GM23248 (cell line): Measurements from ENCODE around the gene FOXD4L1. TPM values are rescaled to one million over a fixed set of nuclear protein-coding genes. Genes with fewer than 3 reads are reported as not detected.
"Not testable (repeated sequence)": the region's sequence is repeated elsewhere in the genome, so short reads cannot be mapped to it uniquely, and the experiment has no call there.

Experiments used
- DNase-seq: peaks from one replicate; pipeline ENCODE4 v3.0.0-alpha.2; 2015
- H2AFZ ChIP-seq: fragments of 200-600 bp; sonication (generic); 2 replicates; pipeline ENCODE4 v1.6.1; 2016; ENCODE audit warnings: antibody characterized with exemption
- H3F3A ChIP-seq: fragments of 200-600 bp; sonication (generic); 2 replicates; pipeline ENCODE4 v1.6.1; 2016; ENCODE audit warnings: mild to moderate bottlenecking, antibody characterized with exemption, mixed run types; ENCODE audit not compliant: insufficient read depth
- H3K27ac ChIP-seq: fragments of 200-600 bp; sonication (generic); 2 replicates; pipeline ENCODE4 v1.5.1; 2016; ENCODE audit warnings: mild to moderate bottlenecking
- H3K27me3 ChIP-seq: fragments of 200-600 bp; sonication (generic); replicated peaks from 2 replicates; pipeline ENCODE4 v1.6.1; 2016; ENCODE audit warnings: mild to moderate bottlenecking; ENCODE audit not compliant: insufficient read depth
- H3K36me3 ChIP-seq: fragments of 200-600 bp; sonication (generic); 2 replicates; pipeline ENCODE4 v1.6.1; 2016; ENCODE audit warnings: low read depth, mild to moderate bottlenecking
- H3K4me1 ChIP-seq: fragments of 200-600 bp; sonication (generic); 2 replicates; pipeline ENCODE4 v1.6.1; 2016; ENCODE audit warnings: mild to moderate bottlenecking; ENCODE audit not compliant: insufficient read depth
- H3K4me2 ChIP-seq: fragments of 200-600 bp; sonication (generic); one replicate; pipeline ENCODE4 v1.6.1; 2016; ENCODE audit warnings: mild to moderate bottlenecking; ENCODE audit not compliant: unreplicated experiment
- H3K4me3 ChIP-seq: fragments of 200-600 bp; sonication (generic); 2 replicates; pipeline ENCODE4 v1.5.1; 2016; ENCODE audit warnings: mild to moderate bottlenecking
- H3K79me2 ChIP-seq: fragments of 200-600 bp; sonication (generic); 2 replicates; pipeline ENCODE4 v1.6.1; 2016; ENCODE audit warnings: mild to moderate bottlenecking; ENCODE audit not compliant: insufficient read depth
- H3K9ac ChIP-seq: fragments of 200-600 bp; sonication (generic); 2 replicates; pipeline ENCODE4 v1.6.1; 2016; ENCODE audit warnings: mild to moderate bottlenecking
- H3K9me2 ChIP-seq: fragments of 200-600 bp; sonication (generic); 2 replicates; pipeline ENCODE4 v1.6.1; 2016; ENCODE audit warnings: mixed run types, mild to moderate bottlenecking, moderate library complexity; ENCODE audit not compliant: insufficient read depth
- H3K9me3 ChIP-seq: fragments of 200-600 bp; sonication (generic); one replicate; pipeline ENCODE4 v1.6.1; 2017; ENCODE audit warnings: low read depth
- H4K20me1 ChIP-seq: fragments of 200-600 bp; sonication (generic); 2 replicates; pipeline ENCODE4 v1.6.0; 2016; ENCODE audit not compliant: insufficient read depth
- WGBS, 2 experiments: methylation state at CpG; one replicate each; pipeline ENCODE4 v1.1.6; 2015 to 2017; ENCODE audit warnings: low lambda C conversion rate in 2 of 2, low coverage in 1 of 2; ENCODE audit errors: missing lambda C conversion rate in 2 of 2; 5-methylcytosine and 5-hydroxymethylcytosine counted together
- in situ Hi-C: fragments of 300-500 bp; cut with MboI; formaldehyde crosslinking; loops from 2 replicates; pipeline ENCODE4 v1.15.0; 2020
- polyA plus RNA-seq: library from polyadenylated mRNA; unstranded; fragments of >200 nt; fragmentation: Nextera tagmentation; extraction: Ambion mirVana; gene quantifications from 2 replicates; pipeline ENCODE4 v1.2.1, GENCODE V29; 2016
- total RNA-seq: library from RNA; depleted of rRNA; stranded (reverse); fragments of >200 nt; shearing (Covaris generic); gene quantifications from 2 replicates; pipeline ENCODE4 v1.2.3, GENCODE V29; 2014; rRNA removed

The FOXD4L1 gene
- total RNA-seq = not detected in 2 replicates
- not detected in 2 replicates for polyA plus RNA-seq

- H3K4me2 ChIP-seq, DNase-seq, in situ Hi-C loops, H3K36me3 ChIP-seq, H3K4me3 ChIP-seq, H3F3A ChIP-seq, H3K4me1 ChIP-seq, H3K27ac ChIP-seq, H3K9me3 ChIP-seq, H2AFZ ChIP-seq, H3K79me2 ChIP-seq, H3K9me2 ChIP-seq, H3K27me3 ChIP-seq, H3K9ac ChIP-seq, H4K20me1 ChIP-seq: not testable (repeated sequence)
- WGBS, 2 experiments = 94 to 100% methylated on average over 3 to 4 of the region's 4 CpGs
Observed at GRCh38 chr2:113498365-113498764, at the start of gene FOXD4L1. FOXD4L1 (plus strand) TSS chr2:113498665; CDS start chr2:113499257, 592 bp downstream.

DNA sequence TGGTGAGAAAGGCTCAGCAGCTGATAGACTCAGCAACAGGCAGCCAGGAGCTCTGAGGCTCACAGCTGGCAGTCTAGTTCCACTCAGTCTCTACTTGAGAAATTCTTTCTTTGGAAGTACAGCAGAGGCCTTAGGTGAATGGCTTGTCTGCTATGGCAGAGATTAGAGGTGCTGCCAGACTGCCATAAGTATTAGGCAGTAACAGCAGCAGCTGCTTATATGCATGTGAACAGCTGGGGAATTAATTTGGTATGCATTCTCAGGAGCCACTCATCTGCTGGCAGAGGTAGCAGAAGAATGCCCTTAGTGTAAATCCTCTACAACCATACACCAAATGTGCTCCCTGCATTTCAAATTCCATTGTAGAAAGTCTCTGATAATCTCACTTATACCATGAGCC, 32.7 kb upstream of the FOXD4L1 start:
- H3K4me3 ChIP-seq, in situ Hi-C loops, DNase-seq, H3K36me3 ChIP-seq, H3K4me1 ChIP-seq, H3K9me2 ChIP-seq, H3K79me2 ChIP-seq, H3K9me3 ChIP-seq, H3K27me3 ChIP-seq, H3K4me2 ChIP-seq, H3K9ac ChIP-seq, H4K20me1 ChIP-seq, H3K27ac ChIP-seq, H3F3A ChIP-seq, H2AFZ ChIP-seq: not testable (repeated sequence)

- H3K9ac ChIP-seq, H4K20me1 ChIP-seq, H3K36me3 ChIP-seq, H3K4me1 ChIP-seq, H3K4me3 ChIP-seq, H3K9me2 ChIP-seq, H3K27ac ChIP-seq, H3K4me2 ChIP-seq, H3K27me3 ChIP-seq, in situ Hi-C loops, H3F3A ChIP-seq, H2AFZ ChIP-seq, H3K9me3 ChIP-seq, DNase-seq, H3K79me2 ChIP-seq: not testable (repeated sequence)
- 91 to 96% methylated on average over 15 to 23 of the region's 24 CpGs for WGBS, 2 experiments
Observed at GRCh38 chr2:113476688-113477368, 21.6 kb upstream of the FOXD4L1 start.

DNA sequence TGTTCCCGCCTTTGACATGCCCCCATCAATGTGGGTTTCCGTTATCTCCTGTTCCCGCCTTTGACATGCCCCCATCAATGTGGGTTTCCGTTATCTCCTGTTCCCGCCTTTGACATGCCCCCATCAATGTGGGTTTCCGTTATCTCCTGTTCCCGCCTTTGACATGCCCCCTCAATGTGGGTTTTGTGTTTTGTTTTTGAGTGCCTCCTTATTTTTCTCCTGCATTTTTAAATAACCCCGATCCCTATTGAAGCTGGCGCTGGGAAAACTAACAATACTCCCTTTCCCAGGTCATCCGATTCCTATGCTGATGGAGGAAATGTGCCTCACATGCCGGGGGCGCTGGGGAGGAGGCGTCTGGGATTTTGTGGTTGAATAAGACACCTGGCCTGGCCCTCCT, 1.9 kb upstream of the FOXD4L1 start:
- DNase-seq, in situ Hi-C loops, H3K36me3 ChIP-seq, H3K4me3 ChIP-seq, H3K4me1 ChIP-seq, H3K9ac ChIP-seq, H3K9me2 ChIP-seq, H2AFZ ChIP-seq, H3K27ac ChIP-seq, H3K4me2 ChIP-seq, H3K9me3 ChIP-seq, H4K20me1 ChIP-seq, H3K27me3 ChIP-seq, H3K79me2 ChIP-seq, H3F3A ChIP-seq: not testable (repeated sequence)
- WGBS, 2 experiments = 95 to 100% methylated on average over 2 to 13 of the region's 13 CpGs

- H3K4me3 ChIP-seq, in situ Hi-C loops, H3K9me3 ChIP-seq, H3K9me2 ChIP-seq, H3K4me1 ChIP-seq, H3F3A ChIP-seq, H3K79me2 ChIP-seq, H3K36me3 ChIP-seq, H3K27me3 ChIP-seq, DNase-seq, H3K27ac ChIP-seq, H3K4me2 ChIP-seq, H2AFZ ChIP-seq, H4K20me1 ChIP-seq, H3K9ac ChIP-seq: not testable (repeated sequence)
- WGBS, 2 experiments = 22 to 35% methylated on average over 22 to 25 of the region's 62 CpGs
Observed at GRCh38 chr2:113499019-113499885, 787 bp downstream of the FOXD4L1 start.

GRCh38 chr2:113499886-113500722, 1.6 kb downstream of the FOXD4L1 start:
- H4K20me1 ChIP-seq, DNase-seq, H3K4me2 ChIP-seq, H3K9ac ChIP-seq, H3K9me3 ChIP-seq, H3K36me3 ChIP-seq, H3F3A ChIP-seq, H3K4me3 ChIP-seq, H2AFZ ChIP-seq, H3K27ac ChIP-seq, H3K4me1 ChIP-seq, in situ Hi-C loops, H3K9me2 ChIP-seq, H3K79me2 ChIP-seq: not testable (repeated sequence)
- peaks cover 11% of the 10 kb centered on the region for H3K27me3 ChIP-seq
- 33 to 39% methylated on average over 19 of the region's 56 CpGs for WGBS, 2 experiments

GRCh38 chr2:113500723-113501038, 2.2 kb downstream of the FOXD4L1 start:
- DNase-seq, H3K9ac ChIP-seq, H3K9me3 ChIP-seq, H3K9me2 ChIP-seq, in situ Hi-C loops, H3K4me1 ChIP-seq, H3K36me3 ChIP-seq, H3K27ac ChIP-seq, H3K79me2 ChIP-seq, H3K4me2 ChIP-seq, H2AFZ ChIP-seq, H3F3A ChIP-seq, H4K20me1 ChIP-seq, H3K4me3 ChIP-seq: not testable (repeated sequence)
- H3K27me3 ChIP-seq = peaks cover 13% of the 10 kb centered on the region
- 31 to 34% methylated on average over 8 of the region's 8 CpGs for WGBS, 2 experiments
